Activated CD8-positive, alpha-beta T cell treated with anti-CD3 and anti-CD28 coated beads for 36 hours (primary cell): ENCODE data around the gene AGPAT3. TPM values are rescaled to one million over a fixed set of nuclear protein-coding genes. Genes with fewer than 3 reads are reported as not detected.
A peak's percentile ranks its signal among the peaks of the same experiment; 100 is the strongest.

Experiments used
- ATAC-seq: fragments of 200-7000 bp; cut with Tn5 transposase; one replicate; pipeline ENCODE4 v1.10.0; 2021; ENCODE audit warnings: mild to moderate bottlenecking, moderate library complexity
- CTCF ChIA-PET: fragments of 350-600 bp; sonication (Branson Sonifier 250); formaldehyde crosslinking; loops from one replicate; lab custom pipeline; 2021; ENCODE audit warnings: antibody characterized with exemption; lab: Charles Lee
- POLR2A ChIA-PET: fragments of 350-600 bp; sonication (Branson Sonifier 250); formaldehyde crosslinking; loops from one replicate; lab custom pipeline; 2021; ENCODE audit warnings: antibody characterized with exemption; lab: Charles Lee
- DNase-seq: peaks from one replicate; pipeline ENCODE4 v3.0.0-alpha.2; 2020
- H3K27ac Mint-ChIP-seq: one replicate; pipeline ENCODE4 v1.8.0; 2021; ENCODE audit warnings: mild to moderate bottlenecking, mixed read lengths
- H3K27me3 Mint-ChIP-seq: one replicate; pipeline ENCODE4 v1.8.0; 2021; ENCODE audit warnings: mixed read lengths
- H3K36me3 Mint-ChIP-seq: one replicate; pipeline ENCODE4 v1.8.0; 2021; ENCODE audit warnings: low read depth, mixed read lengths
- H3K4me1 Mint-ChIP-seq: one replicate; pipeline ENCODE4 v1.8.0; 2021; ENCODE audit warnings: low read depth, mixed read lengths
- H3K4me3 Mint-ChIP-seq: one replicate; pipeline ENCODE4 v1.8.0; 2021; ENCODE audit warnings: mild to moderate bottlenecking, moderate library complexity, mixed read lengths
- H3K9me3 Mint-ChIP-seq: one replicate; pipeline ENCODE4 v1.8.0; 2021; ENCODE audit warnings: mixed read lengths
- CTCF ChIP-seq: fragments of 200-600 bp; IDR thresholded peaks from one replicate; pipeline ENCODE4 v1.8.0; 2022; ENCODE audit warnings: antibody characterized with exemption, mild to moderate bottlenecking
- intact Hi-C: fragments of 100-400 bp; cut with micrococcal nuclease; formaldehyde crosslinking; loops from one replicate; pipeline ENCODE4 v1.10.0; 2022
- total RNA-seq, 2 experiments: library from RNA; stranded (reverse); gene quantifications; one replicate each; pipeline ENCODE4 v1.2.3, GENCODE V29; 2021

AGPAT3 gene
- total RNA-seq, 2 experiments from 2014 or later = 59.3 to 62.2 TPM

- ATAC-seq (peak; percentile 88), DNase-seq (peak; percentile 92)
- ChIA-PET CTCF (interaction anchor here (0.8 to 2.3 kb wide), 9 partner anchors 10 to 291 kb away, joined by 3 to 17 read pairs (median 4); no protein-coding TSS in a partner anchor), POLR2A (interaction anchor here (0.7 to 3.8 kb wide), 10 partner anchors 19 to 149 kb away, joined by 3 to 35 read pairs (median 4); no protein-coding TSS in a partner anchor)
- Mint-ChIP-seq H3K27ac (peak overlapping the region; percentile 85), H3K9me3 (no peaks in the 10 kb centered on the region), H3K27me3 (no peaks in the 10 kb centered on the region), H3K4me1 (peaks cover 46% of the 10 kb centered on the region), H3K4me3 (peak overlapping the region; percentile 80), H3K36me3 (peaks cover 13% of the 10 kb centered on the region)
- no peak for TF ChIP-seq CTCF
- intact Hi-C loops = no loop called here
These were observed 147.7 kb downstream of the AGPAT3 start for GRCh38 chr21:44012474-44013379.

GRCh38 chr21:44013380-44014088 lies 148.5 kb downstream of the AGPAT3 start:
- Mint-ChIP-seq H3K4me1 (peaks cover 51% of the 10 kb centered on the region), H3K36me3 (peaks cover 15% of the 10 kb centered on the region), H3K4me3 (peak overlapping the region; percentile 80), H3K27me3 (no peaks in the 10 kb centered on the region), H3K9me3 (no peaks in the 10 kb centered on the region), H3K27ac (peak overlapping the region; percentile 85)
- intact Hi-C loops = no loop called here
- ChIA-PET CTCF (interaction anchor here (0.8 to 2.3 kb wide), 9 partner anchors 9 to 291 kb away, joined by 3 to 17 read pairs (median 4); no protein-coding TSS in a partner anchor), POLR2A (interaction anchor here (0.7 to 3.8 kb wide), 10 partner anchors 11 to 319 kb away, joined by 3 to 35 read pairs (median 4); no protein-coding TSS in a partner anchor)
- TF ChIP-seq CTCF = no peak
- ATAC-seq (no peak), DNase-seq (peak; percentile 54)

- peak overlapping the region; percentile 57 for H3K27ac Mint-ChIP-seq
- POLR2A ChIA-PET = interaction anchor here (0.6 to 0.7 kb wide), 4 partner anchors 42 to 1333 kb away, joined by 3 read pairs; no protein-coding TSS in a partner anchor
These were observed 152.6 kb downstream of the AGPAT3 start for GRCh38 chr21:44017601-44018000.

GRCh38 chr21:44018127-44018526 lies 153.1 kb downstream of the AGPAT3 start:
- intact Hi-C loops = no loop called here
- Mint-ChIP-seq H3K27me3 (no peaks in the 10 kb centered on the region), H3K9me3 (no peaks in the 10 kb centered on the region), H3K4me3 (no peak overlapping the region), H3K27ac (peak overlapping the region; percentile 57), H3K4me1 (peaks cover 79% of the 10 kb centered on the region), H3K36me3 (peaks cover 16% of the 10 kb centered on the region)
- TF ChIP-seq CTCF = no peak
- DNase-seq (no peak), ATAC-seq (no peak)
- ChIA-PET CTCF (interaction anchor here (1.9 kb wide), 1 partner anchor 42 kb away, joined by 7 read pairs; no protein-coding TSS in a partner anchor), POLR2A (interaction anchor here (0.6 kb wide), 1 partner anchor 42 kb away, joined by 3 read pairs; no protein-coding TSS in a partner anchor)

More at GRCh38 chr21:44017601-44018000, 152.6 kb downstream of the AGPAT3 start:
- Mint-ChIP-seq H3K36me3 (peaks cover 14% of the 10 kb centered on the region), H3K27me3 (no peaks in the 10 kb centered on the region), H3K4me3 (no peak overlapping the region), H3K9me3 (no peaks in the 10 kb centered on the region), H3K4me1 (peaks cover 76% of the 10 kb centered on the region)
- intact Hi-C loops = no loop called here
- no peak for TF ChIP-seq CTCF
- ATAC-seq (no peak), DNase-seq (no peak)
- CTCF ChIA-PET = no interaction called here
